ENCODE results near the gene BDKRB2.
"Not testable (repeated sequence)": the region's sequence is repeated elsewhere in the genome, so short reads cannot be mapped to it uniquely, and the experiment has no call there.

BDKRB2 gene

DNA sequence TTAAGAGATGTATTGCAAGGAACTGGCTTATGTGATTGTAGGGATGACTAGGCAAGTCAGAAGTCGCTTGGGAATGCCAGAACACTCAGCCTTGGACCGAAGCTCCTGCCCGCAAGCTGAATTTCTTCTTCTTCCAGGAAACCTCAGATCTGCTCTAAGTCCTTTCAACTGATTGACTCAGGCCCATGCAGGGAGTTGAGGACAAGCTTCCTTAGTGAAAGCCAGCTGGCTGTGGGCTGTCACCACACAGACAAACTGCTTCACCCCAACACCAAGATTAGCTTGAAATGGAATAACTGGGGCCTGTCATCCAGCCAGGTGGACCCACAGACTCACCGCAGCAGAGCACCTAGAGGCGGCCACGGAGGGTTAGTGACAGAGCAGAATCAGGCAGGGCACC is 24.7 kb downstream of the BDKRB2 start:
- no peak for DNase-seq

DNA sequence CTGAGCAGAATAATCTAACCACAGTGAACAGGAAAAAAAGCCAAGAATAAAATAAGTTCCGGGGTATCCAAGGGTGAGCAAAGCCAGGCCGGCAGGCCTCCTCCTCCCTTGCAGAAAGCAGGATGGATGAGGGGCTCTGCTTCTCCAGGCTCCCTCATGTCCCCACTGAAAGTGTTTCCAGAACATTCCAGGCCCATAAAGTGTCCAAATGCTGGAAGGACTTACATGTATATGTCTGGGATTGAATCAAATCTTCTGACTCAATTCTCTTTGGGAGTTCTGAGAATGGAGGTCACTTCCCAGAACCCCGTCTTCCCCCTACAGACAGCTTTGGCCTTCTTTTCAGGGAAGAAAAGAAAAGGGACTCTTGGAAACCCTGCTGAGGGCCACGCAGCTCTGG is 26.4 kb downstream of the BDKRB2 start:
- DNase-seq = no peak

GRCh38 chr14:96231526-96232130 is 27.0 kb downstream of the BDKRB2 start:
- DNase-seq = no peak

DNA sequence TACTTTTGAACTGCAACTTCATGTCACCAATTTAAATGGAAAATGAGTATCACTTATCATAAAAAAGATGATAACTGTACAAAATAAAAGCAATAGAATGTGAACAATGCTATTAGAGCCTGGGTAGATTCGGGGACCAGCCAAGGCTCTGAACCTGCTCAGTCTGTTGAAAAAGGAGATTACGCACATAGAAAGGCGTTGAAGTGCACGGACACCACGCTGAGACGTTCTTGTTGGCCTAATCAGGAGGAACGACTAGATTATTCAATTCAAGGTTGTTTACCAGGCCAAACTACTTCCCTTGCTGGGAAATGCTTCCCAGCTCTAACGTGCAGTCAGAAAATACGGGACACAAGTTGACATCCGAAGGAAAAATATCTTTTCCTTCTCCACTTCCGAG is 27.9 kb downstream of the BDKRB2 start:
- no peak for DNase-seq

DNA sequence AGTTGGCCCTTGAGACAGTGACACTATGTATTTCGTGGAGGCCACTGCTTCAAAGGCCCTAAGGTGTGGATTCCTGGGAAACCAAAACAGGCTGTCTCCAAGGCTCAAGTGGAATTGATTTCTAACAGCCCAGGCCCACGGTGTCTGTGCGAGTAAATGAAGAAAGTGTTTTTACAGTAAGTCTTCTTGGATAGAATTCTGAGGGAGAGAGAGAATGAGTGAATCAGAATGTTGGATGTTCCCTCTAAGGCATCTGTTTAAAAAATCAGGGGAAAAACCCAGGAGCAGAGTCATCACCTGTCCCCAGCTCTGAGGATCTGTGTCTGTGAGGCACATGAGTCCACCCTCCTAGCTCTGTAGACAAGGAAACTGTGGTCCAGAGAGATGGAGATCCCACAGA is 29.0 kb downstream of the BDKRB2 start:
- DNase-seq = no peak

DNA sequence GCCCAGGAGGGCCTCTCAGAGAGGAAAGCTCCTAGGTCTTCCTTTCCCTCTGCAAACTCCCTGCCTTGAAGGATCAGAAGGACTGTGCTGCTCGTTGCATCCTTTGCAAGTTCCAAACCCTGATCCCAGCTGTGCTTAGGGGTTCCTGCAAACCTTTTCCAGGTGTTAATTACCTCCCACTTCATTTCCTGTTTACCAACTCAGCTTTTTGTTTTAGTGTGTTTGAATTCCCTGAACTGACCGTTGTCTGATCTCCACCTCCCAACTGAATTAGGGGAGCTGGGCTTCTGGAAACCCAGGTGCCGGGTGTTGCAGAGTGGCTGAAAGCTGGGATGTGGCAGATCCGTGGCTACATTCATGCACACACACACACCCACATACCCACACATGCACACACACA is 30.8 kb downstream of the BDKRB2 start:
- no peak for DNase-seq

- DNase-seq = no peak
Observed at GRCh38 chr14:96237641-96238040, 33.0 kb downstream of the BDKRB2 start.

DNA sequence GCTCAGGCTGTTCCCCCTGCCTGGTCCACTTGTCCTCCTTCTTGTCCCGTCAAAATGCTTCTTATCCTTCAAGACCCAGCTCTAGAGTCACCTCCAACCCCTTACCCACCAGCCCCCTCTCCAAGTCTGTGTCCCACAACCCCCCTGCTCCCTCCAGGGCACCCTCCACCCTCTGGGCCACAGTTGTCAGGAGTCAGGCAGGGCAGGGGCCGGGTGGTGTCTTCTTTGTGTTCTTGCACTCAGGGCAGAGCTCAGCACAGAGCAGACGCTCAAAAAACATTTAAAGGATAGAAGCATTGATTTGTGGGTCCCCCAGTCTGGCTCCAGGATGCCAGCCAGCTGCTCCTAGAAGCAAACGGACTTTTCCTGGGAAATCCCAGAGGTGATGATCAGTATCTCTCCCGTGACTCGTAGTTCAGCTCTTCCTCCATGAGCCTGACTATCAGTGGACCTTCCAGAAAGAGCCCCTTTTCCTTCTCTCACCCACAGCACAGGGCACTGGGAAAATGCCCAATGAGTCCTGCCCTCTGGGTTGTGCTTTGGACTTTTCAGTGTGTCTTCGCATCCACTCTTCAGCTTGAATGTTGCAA is 34.1 kb downstream of the BDKRB2 start:
- no peak for DNase-seq

DNA sequence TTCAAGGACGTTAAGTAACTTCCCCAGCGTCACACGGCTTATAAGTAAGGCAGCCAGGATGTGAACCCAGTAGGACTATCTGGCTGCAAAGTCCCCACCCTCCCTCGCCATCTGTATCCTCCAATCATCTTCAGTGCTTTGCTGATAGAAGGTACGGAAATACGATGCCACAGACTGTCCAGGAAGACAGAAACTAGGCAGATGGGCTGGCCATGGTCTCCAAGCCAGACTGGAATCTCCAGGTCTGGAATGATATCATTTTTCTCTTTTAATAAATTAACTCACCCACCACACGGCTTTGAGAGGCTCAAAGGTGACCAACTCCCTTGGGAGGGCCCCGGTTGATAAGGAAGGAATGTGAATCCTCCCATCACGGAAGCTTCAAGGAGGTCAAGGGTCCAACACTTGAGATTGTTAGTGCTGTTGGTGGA is 35.1 kb downstream of the BDKRB2 start:
- DNase-seq = no peak

GRCh38 chr14:96240641-96241040 is 36.0 kb downstream of the BDKRB2 start:
- no peak for DNase-seq

- DNase-seq = no peak
Observed at GRCh38 chr14:96242126-96242525, 37.5 kb downstream of the BDKRB2 start.

DNA sequence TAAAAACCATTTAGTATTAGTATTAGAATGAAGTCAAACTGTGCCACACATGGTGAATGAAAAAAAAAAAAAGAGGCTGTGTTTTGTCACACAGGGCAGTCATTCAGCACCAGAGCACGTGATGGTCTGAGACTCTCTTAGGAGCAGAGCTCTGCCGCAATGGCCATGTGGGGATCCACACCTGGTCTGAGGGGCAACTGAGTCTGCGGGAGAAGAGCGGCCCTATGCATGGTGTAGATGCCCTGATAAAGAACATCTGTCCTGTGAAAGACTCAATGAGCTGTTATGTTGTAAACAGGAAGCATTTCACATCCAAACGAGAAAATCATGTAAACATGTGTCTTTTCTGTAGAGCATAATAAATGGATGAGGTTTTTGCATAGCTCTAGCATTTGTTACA is 39.1 kb downstream of the BDKRB2 start:
- DNase-seq = no peak

- not testable (repeated sequence) for DNase-seq
Observed at GRCh38 chr14:96245074-96245473, 40.4 kb downstream of the BDKRB2 start.

GRCh38 chr14:96245710-96246538 is 41.3 kb downstream of the BDKRB2 start:
- no peak for DNase-seq

DNA sequence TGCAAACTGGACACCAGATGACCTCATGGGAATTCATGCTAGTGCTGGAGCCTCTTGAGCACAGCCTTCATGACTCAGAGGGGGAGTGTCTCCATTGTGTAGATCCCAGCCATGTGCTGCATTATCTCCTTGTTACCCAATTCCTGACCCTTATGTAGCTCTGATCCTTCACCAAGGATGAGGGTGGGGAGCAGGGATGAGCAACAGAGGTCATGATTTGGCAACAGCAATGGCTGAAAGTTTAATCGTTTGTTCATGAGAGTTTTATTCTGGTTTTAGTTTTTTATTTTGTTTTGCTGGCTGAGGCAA is 41.9 kb downstream of the BDKRB2 start:
- no peak for DNase-seq

GRCh38 chr14:96247031-96247430 is 42.4 kb downstream of the BDKRB2 start:
- DNase-seq = no peak

GRCh38 chr14:96249029-96249428 is 44.4 kb downstream of the BDKRB2 start:
- no peak for DNase-seq

DNA sequence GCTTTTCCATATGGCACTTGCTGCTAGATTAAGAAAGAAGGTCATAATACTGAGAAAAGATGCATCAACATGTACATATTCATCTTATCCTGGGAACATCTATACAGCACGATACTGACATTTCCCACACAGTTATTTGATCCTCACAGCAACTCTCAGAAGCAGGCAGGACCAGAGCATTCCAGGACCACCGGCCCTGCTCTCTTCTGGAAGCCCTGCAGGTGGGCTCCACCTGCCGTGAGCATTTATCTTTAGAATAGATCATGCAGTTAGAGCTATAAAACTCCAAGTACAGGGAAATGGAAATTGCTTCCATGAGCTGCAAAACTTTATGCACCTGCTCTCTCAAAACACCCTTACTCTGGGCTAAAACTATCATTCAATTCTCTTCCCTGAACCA is 45.8 kb downstream of the BDKRB2 start:
- no peak for DNase-seq

- no peak for DNase-seq
Observed at GRCh38 chr14:96251656-96252155, 47.1 kb downstream of the BDKRB2 start.

DNA sequence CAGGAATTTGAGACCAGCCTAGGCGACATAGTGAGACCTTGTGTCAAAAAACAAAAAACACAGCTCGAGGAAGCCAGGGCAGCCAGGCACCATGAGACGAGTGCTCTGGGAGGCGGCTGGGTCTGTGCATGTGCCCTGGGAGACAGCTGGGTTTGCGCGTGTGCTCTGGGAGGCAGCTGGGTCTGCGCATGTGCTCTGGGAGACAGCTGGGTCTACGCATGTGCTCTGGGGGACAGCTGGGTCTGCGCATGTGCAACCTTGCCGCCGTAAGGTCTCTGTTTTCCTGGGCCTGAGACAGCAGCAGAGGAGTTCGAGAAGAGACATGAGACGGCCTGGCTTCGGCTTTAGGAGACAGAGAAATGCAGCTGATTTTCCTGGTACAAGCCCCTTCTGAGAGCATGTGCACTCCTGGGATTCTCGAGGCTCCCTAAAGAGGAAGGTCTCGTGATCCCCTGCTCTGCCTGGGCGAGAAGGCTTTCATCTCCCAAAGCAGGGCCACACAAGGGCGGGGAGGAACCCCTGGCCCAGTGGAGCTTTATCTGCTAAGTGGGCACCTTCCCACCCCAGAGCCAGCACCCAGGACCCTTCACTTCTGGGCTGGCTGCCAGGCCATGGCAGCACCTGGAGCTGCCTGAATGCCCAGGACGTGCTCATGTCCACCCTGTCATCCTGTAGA is 47.8 kb downstream of the BDKRB2 start:
- no peak for DNase-seq

DNA sequence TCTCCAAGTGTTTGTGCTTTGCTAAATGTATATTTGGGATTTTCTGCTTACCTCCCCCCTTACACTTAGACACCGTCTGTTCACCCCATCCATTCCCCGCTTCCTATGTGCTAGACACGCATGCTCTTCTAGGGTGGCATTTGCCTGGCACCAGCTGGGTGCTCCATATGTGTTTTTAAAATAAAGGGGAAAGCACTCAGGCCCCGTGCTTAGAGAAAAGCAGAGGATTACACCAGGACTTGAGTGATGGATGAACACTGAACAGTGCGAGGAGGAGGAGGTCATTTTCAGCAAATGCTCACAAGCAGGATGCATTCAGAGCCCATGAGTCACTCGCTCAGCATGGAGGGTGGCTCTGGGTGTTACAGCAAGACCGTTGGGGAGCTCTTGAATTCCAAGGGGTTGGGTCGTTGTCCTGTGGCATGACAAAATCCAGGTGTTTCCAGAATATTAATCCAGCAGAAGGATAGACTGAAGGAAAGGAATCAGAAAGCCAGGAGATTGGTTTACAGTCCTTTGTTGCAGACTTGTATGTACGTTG is 48.4 kb downstream of the BDKRB2 start:
- DNase-seq = no peak

GRCh38 chr14:96254687-96255086 is 50.0 kb downstream of the BDKRB2 start:
- DNase-seq = no peak

Measured in DMS79 (cell line).